ENCODE measurements around the gene PXT1.

DNA sequence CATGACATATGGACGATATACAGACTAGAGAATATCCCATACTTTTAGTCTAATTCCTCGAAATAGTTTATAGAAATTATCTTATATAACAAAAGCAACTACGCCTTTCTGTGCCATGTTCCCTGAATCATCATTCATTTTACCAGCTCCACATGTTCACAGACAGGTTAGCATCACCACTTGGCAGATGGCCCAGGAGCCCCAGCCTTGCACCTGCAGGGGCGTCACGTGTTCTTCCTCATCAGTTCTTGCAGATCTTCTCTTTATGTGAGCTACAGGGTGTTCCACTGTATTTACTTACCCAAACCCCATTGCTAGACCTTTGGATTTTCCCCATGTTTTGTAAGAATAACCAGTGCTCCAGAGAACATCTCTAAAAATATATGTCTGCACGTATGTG lies 93.4 kb downstream of the PXT1 start:
- TF ChIP-seq, protein P1, sequence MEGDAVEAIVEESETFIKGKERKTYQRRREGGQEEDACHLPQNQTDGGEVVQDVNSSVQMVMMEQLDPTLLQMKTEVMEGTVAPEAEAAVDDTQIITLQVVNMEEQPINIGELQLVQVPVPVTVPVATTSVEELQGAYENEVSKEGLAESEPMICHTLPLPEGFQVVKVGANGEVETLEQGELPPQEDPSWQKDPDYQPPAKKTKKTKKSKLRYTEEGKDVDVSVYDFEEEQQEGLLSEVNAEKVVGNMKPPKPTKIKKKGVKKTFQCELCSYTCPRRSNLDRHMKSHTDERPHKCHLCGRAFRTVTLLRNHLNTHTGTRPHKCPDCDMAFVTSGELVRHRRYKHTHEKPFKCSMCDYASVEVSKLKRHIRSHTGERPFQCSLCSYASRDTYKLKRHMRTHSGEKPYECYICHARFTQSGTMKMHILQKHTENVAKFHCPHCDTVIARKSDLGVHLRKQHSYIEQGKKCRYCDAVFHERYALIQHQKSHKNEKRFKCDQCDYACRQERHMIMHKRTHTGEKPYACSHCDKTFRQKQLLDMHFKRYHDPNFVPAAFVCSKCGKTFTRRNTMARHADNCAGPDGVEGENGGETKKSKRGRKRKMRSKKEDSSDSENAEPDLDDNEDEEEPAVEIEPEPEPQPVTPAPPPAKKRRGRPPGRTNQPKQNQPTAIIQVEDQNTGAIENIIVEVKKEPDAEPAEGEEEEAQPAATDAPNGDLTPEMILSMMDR (IDR thresholded peaks at IDR 0.05): no peak
- TF ChIP-seq POLR2A (IDR thresholded peaks at IDR 0.05): no peak

Data from body of pancreas (tissue), 4 donors.